ENCODE measurements around the gene HECW1. TPM values are rescaled to one million over a fixed set of nuclear protein-coding genes. Genes with fewer than 3 reads are reported as not detected.

The HECW1 gene
- total RNA-seq, 3 donors from 2014 or later, result 0.48 to 1.9 (median 0.66) TPM

GRCh38 chr7:43492896-43493295 lies 380.4 kb downstream of the HECW1 start:
- no peaks in the 10 kb centered on the region for H3K4me1 ChIP-seq
- H3K27ac ChIP-seq, result no peak overlapping the region
- no peaks in the 10 kb centered on the region for H3K27me3 ChIP-seq
- no peak overlapping the region for H3K4me3 ChIP-seq
- H3K9me3 ChIP-seq, result no peaks in the 10 kb centered on the region
- no peaks in the 10 kb centered on the region for H3K36me3 ChIP-seq
- TF ChIP-seq POLR2A (IDR thresholded peaks at IDR 0.05) (no peak), CTCF (IDR thresholded peaks at IDR 0.05) (no peak), POLR2AphosphoS5 (IDR thresholded peaks at IDR 0.05) (no peak)
- DNase-seq (ENCODE audit: low spot score in 2 of 2), result no peak
- intact Hi-C loops (cut with DNase I; ENCODE audit: low total_unique reads), result no loop called here

GRCh38 chr7:43495572-43495971 lies 383.1 kb downstream of the HECW1 start:
- H3K9me3 ChIP-seq, result no peaks in the 10 kb centered on the region
- H3K36me3 ChIP-seq, result no peaks in the 10 kb centered on the region
- DNase-seq (ENCODE audit: low spot score in 2 of 2), result no peak
- no peaks in the 10 kb centered on the region for H3K27me3 ChIP-seq
- TF ChIP-seq CTCF (IDR thresholded peaks at IDR 0.05), result no peak
- TF ChIP-seq POLR2A (IDR thresholded peaks at IDR 0.05), result no peak
- TF ChIP-seq POLR2AphosphoS5 (IDR thresholded peaks at IDR 0.05), result no peak
- no peaks in the 10 kb centered on the region for H3K4me1 ChIP-seq
- no peak overlapping the region for H3K4me3 ChIP-seq
- H3K27ac ChIP-seq, result no peak overlapping the region
- intact Hi-C loops (cut with DNase I; ENCODE audit: low total_unique reads), result no loop called here

GRCh38 chr7:43496596-43496995 lies 384.1 kb downstream of the HECW1 start:
- no peaks in the 10 kb centered on the region for H3K36me3 ChIP-seq
- H3K27ac ChIP-seq, result no peak overlapping the region
- no peaks in the 10 kb centered on the region for H3K27me3 ChIP-seq
- H3K4me1 ChIP-seq, result no peaks in the 10 kb centered on the region
- H3K4me3 ChIP-seq, result no peak overlapping the region
- intact Hi-C loops (cut with DNase I; ENCODE audit: low total_unique reads), result no loop called here
- TF ChIP-seq POLR2A (IDR thresholded peaks at IDR 0.05) (no peak), CTCF (IDR thresholded peaks at IDR 0.05) (no peak), POLR2AphosphoS5 (IDR thresholded peaks at IDR 0.05) (no peak)
- no peaks in the 10 kb centered on the region for H3K9me3 ChIP-seq
- DNase-seq (ENCODE audit: low spot score in 2 of 2), result no peak

GRCh38 chr7:43501870-43502269 lies 389.4 kb downstream of the HECW1 start:
- Histone ChIP-seq H3K4me3 (no peak overlapping the region), H3K4me1 (no peaks in the 10 kb centered on the region), H3K36me3 (no peaks in the 10 kb centered on the region), H3K27me3 (no peaks in the 10 kb centered on the region), H3K9me3 (no peaks in the 10 kb centered on the region), H3K27ac (no peak overlapping the region)
- DNase-seq (ENCODE audit: low spot score in 2 of 2), result no peak
- TF ChIP-seq CTCF (IDR thresholded peaks at IDR 0.05) (no peak), POLR2AphosphoS5 (IDR thresholded peaks at IDR 0.05) (no peak), POLR2A (IDR thresholded peaks at IDR 0.05) (no peak)
- intact Hi-C loops (cut with DNase I; ENCODE audit: low total_unique reads), result no loop called here

- Histone ChIP-seq H3K27me3 (no peaks in the 10 kb centered on the region), H3K36me3 (no peaks in the 10 kb centered on the region), H3K9me3 (no peaks in the 10 kb centered on the region), H3K27ac (no peak overlapping the region), H3K4me3 (no peak overlapping the region), H3K4me1 (no peaks in the 10 kb centered on the region)
- no peak for DNase-seq (ENCODE audit: low spot score in 2 of 2)
- intact Hi-C loops (cut with DNase I; ENCODE audit: low total_unique reads), result no loop called here
- TF ChIP-seq CTCF (IDR thresholded peaks at IDR 0.05) (no peak), POLR2A (IDR thresholded peaks at IDR 0.05) (no peak), POLR2AphosphoS5 (IDR thresholded peaks at IDR 0.05) (no peak)
Observed at GRCh38 chr7:43502941-43503340, 390.5 kb downstream of the HECW1 start.

All from breast epithelium (tissue), 4 donors.